Neural cell (in vitro differentiated cells): Measurements from ENCODE around the gene EXOC1. TPM values are rescaled to one million over a fixed set of nuclear protein-coding genes. Genes with fewer than 3 reads are reported as not detected.

ENCODE experiments used
- H2AFZ ChIP-seq: fragments of 200-600, 300-800 bp; sonication (generic), shearing (Covaris generic); 2 replicates; pipeline ENCODE4 v1.6.0; 2014; ENCODE audit warnings: low read depth, mild to moderate bottlenecking, antibody characterized with exemption, low read length, moderate library complexity
- H3F3A ChIP-seq: fragments of 200-600 bp; shearing (Covaris generic); 2 replicates; pipeline ENCODE4 v1.6.1; 2016; ENCODE audit warnings: mild to moderate bottlenecking, moderate library complexity, mixed read lengths, antibody characterized with exemption, low read length; ENCODE audit not compliant: insufficient read depth, poor library complexity, severe bottlenecking
- H3K27ac ChIP-seq: fragments of 200-600, 300-800 bp; sonication (generic), shearing (Covaris generic); 2 replicates; pipeline ENCODE4 v1.5.1; 2014; ENCODE audit warnings: mild to moderate bottlenecking, low read length, moderate library complexity
- H3K27me3 ChIP-seq: fragments of 300-800, 200-600 bp; sonication (generic), shearing (Covaris generic); 2 replicates; pipeline ENCODE4 v1.6.0; 2014; ENCODE audit warnings: mild to moderate bottlenecking, low read depth, low read length, moderate library complexity; ENCODE audit not compliant: insufficient read depth
- H3K36me3 ChIP-seq: fragments of 300-800, 200-600 bp; sonication (generic), shearing (Covaris generic); 2 replicates; pipeline ENCODE4 v1.5.1; 2014; ENCODE audit warnings: mild to moderate bottlenecking, antibody characterized with exemption, low read length, moderate library complexity; ENCODE audit not compliant: insufficient read depth
- H3K4me2 ChIP-seq: fragments of 300-800, 200-600 bp; sonication (generic), shearing (Covaris generic); 2 replicates; pipeline ENCODE4 v1.6.0; 2014; ENCODE audit warnings: mild to moderate bottlenecking, low read length
- H3K4me3 ChIP-seq: fragments of 300-800, 200-600 bp; sonication (generic), shearing (Covaris generic); 2 replicates; pipeline ENCODE4 v1.5.1; 2014; ENCODE audit warnings: mild to moderate bottlenecking, low read length, moderate library complexity
- H3K79me2 ChIP-seq: fragments of 200-600 bp; shearing (Covaris generic); replicated peaks from 2 replicates; pipeline ENCODE4 v1.6.0; 2014; ENCODE audit warnings: mild to moderate bottlenecking, low read length, moderate library complexity; ENCODE audit not compliant: insufficient read depth
- H3K9ac ChIP-seq: fragments of 300-800, 200-600 bp; sonication (generic), shearing (Covaris generic); 2 replicates; pipeline ENCODE4 v1.6.1; 2016; ENCODE audit warnings: mild to moderate bottlenecking, low read length, mixed read lengths
- H3K9me2 ChIP-seq: fragments of 200-600 bp; shearing (Covaris generic); 2 replicates; pipeline ENCODE4 v1.6.1; 2016; ENCODE audit warnings: mild to moderate bottlenecking, low read length, mixed read lengths; ENCODE audit not compliant: insufficient read depth
- H3K9me3 ChIP-seq: fragments of 200-600, 300-800 bp; sonication (generic), shearing (Covaris generic); 2 replicates; pipeline ENCODE4 v1.6.1; 2016; ENCODE audit warnings: mild to moderate bottlenecking, mixed run types, low read length, moderate library complexity, mixed read lengths
- H4K20me1 ChIP-seq: fragments of 200-600 bp; shearing (Covaris generic); 2 replicates; pipeline ENCODE4 v1.6.1; 2016; ENCODE audit warnings: mild to moderate bottlenecking, mixed run types; ENCODE audit not compliant: insufficient read depth
- EP300 ChIP-seq: fragments of 450-650 bp; conservative IDR thresholded peaks from 2 replicates; pipeline ENCODE4 v1.6.1; 2014; ENCODE audit warnings: antibody characterized with exemption, mild to moderate bottlenecking, moderate library complexity; ENCODE audit not compliant: poor library complexity, severe bottlenecking
- EZH2 ChIP-seq: fragments of 200-600, 300-800 bp; shearing (Covaris generic), sonication (generic); IDR thresholded peaks from 2 replicates; pipeline ENCODE4 v1.6.1; 2014; ENCODE audit warnings: antibody characterized with exemption, low read length, borderline replicate concordance, mild to moderate bottlenecking; ENCODE audit not compliant: insufficient read depth, poor library complexity, severe bottlenecking
- MXI1 ChIP-seq: fragments of 450-650 bp; conservative IDR thresholded peaks from 2 replicates; pipeline ENCODE4 v1.6.1; 2014; ENCODE audit warnings: antibody characterized with exemption, mild to moderate bottlenecking; ENCODE audit not compliant: poor library complexity, severe bottlenecking
- POLR2AphosphoS5 ChIP-seq: IDR thresholded peaks from 2 replicates; pipeline ENCODE4 v1.6.1; 2012
- RAD21 ChIP-seq: fragments of 450-650 bp; conservative IDR thresholded peaks from 2 replicates; pipeline ENCODE4 v1.6.1; 2014; ENCODE audit warnings: antibody characterized with exemption, mild to moderate bottlenecking, moderate library complexity
- SMC3 ChIP-seq: fragments of 450-650 bp; conservative IDR thresholded peaks from 2 replicates; pipeline ENCODE4 v1.6.1; 2014; ENCODE audit warnings: antibody characterized with exemption, mild to moderate bottlenecking, moderate library complexity; ENCODE audit not compliant: poor library complexity
- TAF1 ChIP-seq: IDR thresholded peaks from 2 replicates; pipeline ENCODE4 v1.6.1; 2012; ENCODE audit warnings: low read depth
- polyA plus RNA-seq: library from polyadenylated mRNA; depleted of rRNA; stranded (reverse); fragments of >200 nt; gene quantifications from 2 replicates; pipeline ENCODE4 v1.2.3, GENCODE V29; 2014
- TF ChIP-seq, protein P1 (sequence below): fragments of 450-650 bp; IDR thresholded peaks from 2 replicates; pipeline ENCODE4 v1.5.1; 2014; ENCODE audit warnings: antibody characterized with exemption, mild to moderate bottlenecking, moderate library complexity; ENCODE audit not compliant: poor library complexity, severe bottlenecking
- TF ChIP-seq, protein P2 (sequence below): IDR thresholded peaks from 2 replicates; pipeline ENCODE4 v1.6.1; 2012; ENCODE audit warnings: borderline replicate concordance

The EXOC1 gene
- polyA plus RNA-seq, 1 donor from 2014 or later: 106 TPM

DNA sequence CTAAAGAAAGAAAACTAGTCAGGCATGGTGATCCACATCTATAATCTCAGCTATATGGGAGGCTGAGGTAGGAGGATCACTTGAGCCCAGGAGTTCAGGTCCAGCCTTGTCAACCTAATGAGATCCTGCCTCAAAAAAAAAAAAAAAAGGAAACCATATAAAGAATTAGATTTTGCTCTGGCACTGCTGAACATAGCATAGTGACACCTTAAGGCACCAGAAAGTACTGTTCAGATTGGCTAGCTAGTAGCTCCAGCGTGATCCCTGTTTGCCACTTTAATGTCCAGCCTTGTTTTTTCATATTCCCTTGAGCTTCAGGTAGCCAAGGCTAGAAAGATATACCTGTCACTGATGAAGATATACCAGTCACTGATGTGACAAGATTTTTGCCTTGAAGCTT is 34.1 kb downstream of the EXOC1 start:
- Histone ChIP-seq H3K9ac (no peak overlapping the region), H3K4me3 (no peak overlapping the region), H4K20me1 (no peaks in the 10 kb centered on the region), H3K4me2 (no peak overlapping the region), H3K27me3 (no peaks in the 10 kb centered on the region), H3K36me3 (peaks cover 7% of the 10 kb centered on the region), H3F3A (no peaks in the 10 kb centered on the region), H3K79me2 (no peaks in the 10 kb centered on the region), H3K9me2 (no peaks in the 10 kb centered on the region), H3K27ac (no peak overlapping the region), H3K9me3 (no peaks in the 10 kb centered on the region), H2AFZ (no peak overlapping the region)
- TF ChIP-seq POLR2AphosphoS5 (no peak), MXI1 (no peak), EZH2 (no peak), RAD21 (no peak), EP300 (no peak), SMC3 (no peak), TAF1 (no peak)
- TF ChIP-seq, protein P1, sequence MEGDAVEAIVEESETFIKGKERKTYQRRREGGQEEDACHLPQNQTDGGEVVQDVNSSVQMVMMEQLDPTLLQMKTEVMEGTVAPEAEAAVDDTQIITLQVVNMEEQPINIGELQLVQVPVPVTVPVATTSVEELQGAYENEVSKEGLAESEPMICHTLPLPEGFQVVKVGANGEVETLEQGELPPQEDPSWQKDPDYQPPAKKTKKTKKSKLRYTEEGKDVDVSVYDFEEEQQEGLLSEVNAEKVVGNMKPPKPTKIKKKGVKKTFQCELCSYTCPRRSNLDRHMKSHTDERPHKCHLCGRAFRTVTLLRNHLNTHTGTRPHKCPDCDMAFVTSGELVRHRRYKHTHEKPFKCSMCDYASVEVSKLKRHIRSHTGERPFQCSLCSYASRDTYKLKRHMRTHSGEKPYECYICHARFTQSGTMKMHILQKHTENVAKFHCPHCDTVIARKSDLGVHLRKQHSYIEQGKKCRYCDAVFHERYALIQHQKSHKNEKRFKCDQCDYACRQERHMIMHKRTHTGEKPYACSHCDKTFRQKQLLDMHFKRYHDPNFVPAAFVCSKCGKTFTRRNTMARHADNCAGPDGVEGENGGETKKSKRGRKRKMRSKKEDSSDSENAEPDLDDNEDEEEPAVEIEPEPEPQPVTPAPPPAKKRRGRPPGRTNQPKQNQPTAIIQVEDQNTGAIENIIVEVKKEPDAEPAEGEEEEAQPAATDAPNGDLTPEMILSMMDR: no peak
- TF ChIP-seq, protein P2, sequence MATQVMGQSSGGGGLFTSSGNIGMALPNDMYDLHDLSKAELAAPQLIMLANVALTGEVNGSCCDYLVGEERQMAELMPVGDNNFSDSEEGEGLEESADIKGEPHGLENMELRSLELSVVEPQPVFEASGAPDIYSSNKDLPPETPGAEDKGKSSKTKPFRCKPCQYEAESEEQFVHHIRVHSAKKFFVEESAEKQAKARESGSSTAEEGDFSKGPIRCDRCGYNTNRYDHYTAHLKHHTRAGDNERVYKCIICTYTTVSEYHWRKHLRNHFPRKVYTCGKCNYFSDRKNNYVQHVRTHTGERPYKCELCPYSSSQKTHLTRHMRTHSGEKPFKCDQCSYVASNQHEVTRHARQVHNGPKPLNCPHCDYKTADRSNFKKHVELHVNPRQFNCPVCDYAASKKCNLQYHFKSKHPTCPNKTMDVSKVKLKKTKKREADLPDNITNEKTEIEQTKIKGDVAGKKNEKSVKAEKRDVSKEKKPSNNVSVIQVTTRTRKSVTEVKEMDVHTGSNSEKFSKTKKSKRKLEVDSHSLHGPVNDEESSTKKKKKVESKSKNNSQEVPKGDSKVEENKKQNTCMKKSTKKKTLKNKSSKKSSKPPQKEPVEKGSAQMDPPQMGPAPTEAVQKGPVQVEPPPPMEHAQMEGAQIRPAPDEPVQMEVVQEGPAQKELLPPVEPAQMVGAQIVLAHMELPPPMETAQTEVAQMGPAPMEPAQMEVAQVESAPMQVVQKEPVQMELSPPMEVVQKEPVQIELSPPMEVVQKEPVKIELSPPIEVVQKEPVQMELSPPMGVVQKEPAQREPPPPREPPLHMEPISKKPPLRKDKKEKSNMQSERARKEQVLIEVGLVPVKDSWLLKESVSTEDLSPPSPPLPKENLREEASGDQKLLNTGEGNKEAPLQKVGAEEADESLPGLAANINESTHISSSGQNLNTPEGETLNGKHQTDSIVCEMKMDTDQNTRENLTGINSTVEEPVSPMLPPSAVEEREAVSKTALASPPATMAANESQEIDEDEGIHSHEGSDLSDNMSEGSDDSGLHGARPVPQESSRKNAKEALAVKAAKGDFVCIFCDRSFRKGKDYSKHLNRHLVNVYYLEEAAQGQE: no peak

DNA sequence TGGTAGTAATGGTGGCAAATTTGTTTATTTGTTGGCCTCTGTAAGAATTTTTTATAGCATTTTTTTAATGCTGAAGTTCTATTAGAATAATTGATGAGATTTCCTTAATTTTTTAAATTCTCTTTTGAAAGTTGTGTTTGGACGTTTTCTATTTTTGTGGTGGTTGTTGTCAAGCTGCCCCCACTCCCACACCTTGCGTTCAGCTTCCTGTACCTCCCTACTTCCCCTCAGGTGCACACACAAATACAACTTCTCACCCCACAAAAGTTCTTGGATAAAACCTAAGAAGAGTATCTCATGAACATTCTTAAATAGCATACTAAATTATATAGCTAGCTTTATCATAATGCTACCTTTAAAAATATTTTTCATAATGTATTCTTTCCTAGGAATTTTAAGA is 38.7 kb downstream of the EXOC1 start:
- H3K27me3 ChIP-seq: no peaks in the 10 kb centered on the region
- no peaks in the 10 kb centered on the region for H3K79me2 ChIP-seq
- no peak overlapping the region for H3K9ac ChIP-seq
- no peaks in the 10 kb centered on the region for H4K20me1 ChIP-seq
- TF ChIP-seq EP300 (no peak), EZH2 (no peak), TAF1 (no peak), POLR2AphosphoS5 (no peak), MXI1 (no peak), SMC3 (no peak), RAD21 (no peak)
- TF ChIP-seq, protein P1: no peak
- TF ChIP-seq, protein P2: no peak
- no peak overlapping the region for H2AFZ ChIP-seq
- no peak overlapping the region for H3K4me2 ChIP-seq
- no peaks in the 10 kb centered on the region for H3K9me2 ChIP-seq
- peaks cover 15% of the 10 kb centered on the region for H3K36me3 ChIP-seq
- H3F3A ChIP-seq: no peaks in the 10 kb centered on the region
- no peaks in the 10 kb centered on the region for H3K9me3 ChIP-seq
- no peak overlapping the region for H3K4me3 ChIP-seq
- H3K27ac ChIP-seq: no peak overlapping the region
